Uterus (tissue), 4 donors: ENCODE measurements around the gene ATP2C2. TPM values are rescaled to one million over a fixed set of nuclear protein-coding genes. Genes with fewer than 3 reads are reported as not detected.

Experiments used
- DNase-seq, 2 donors: peaks; one replicate each; pipeline ENCODE4 v3.0.0-alpha.2; 2019 to 2020
- H3K27ac ChIP-seq, 2 donors: fragments of 200-600 bp; sonication (generic); 1 replicate in 1 of 2; 2 replicates in 1 of 2; pipeline ENCODE4 v1.5.1; 2016 to 2018
- H3K27me3 ChIP-seq, 2 donors: fragments of 200-600 bp; sonication (generic); one replicate each; pipeline ENCODE4 v1.5.1; 2018 to 2019; ENCODE audit warnings: control low read depth in 1 of 2
- H3K36me3 ChIP-seq, 2 donors: fragments of 200-600 bp; sonication (generic); one replicate each; pipeline ENCODE4 v1.5.1; 2019; ENCODE audit warnings: control low read depth in 1 of 2
- H3K4me1 ChIP-seq, 2 donors: fragments of 200-600 bp; sonication (generic); one replicate each; pipeline ENCODE4 v1.5.1; 2018 to 2019; ENCODE audit warnings: control low read depth in 1 of 2
- H3K4me3 ChIP-seq, 2 donors: fragments of 200-600 bp; sonication (generic); 1 replicate in 1 of 2; 2 replicates in 1 of 2; pipeline ENCODE4 v1.5.1; 2018 to 2019; ENCODE audit warnings: mild to moderate bottlenecking in 1 of 2
- H3K9me3 ChIP-seq, 2 donors: fragments of 200-600 bp; sonication (generic); one replicate each; pipeline ENCODE4 v1.5.1; 2019; ENCODE audit warnings: control low read depth in 1 of 2
- CTCF ChIP-seq, 4 experiments: fragments of 200-600 bp in 2 of 4; fragments of 450-650 bp in 2 of 4; sonication (generic) in 2 of 4; IDR thresholded peaks; one replicate each; pipeline ENCODE4 v1.5.1; 2016 to 2019; ENCODE audit warnings: antibody characterized with exemption in 4 of 4, mild to moderate bottlenecking in 2 of 4, moderate library complexity in 1 of 4
- POLR2A ChIP-seq, 2 donors: fragments of 450-650 bp; IDR thresholded peaks; one replicate each; pipeline ENCODE4 v1.6.1; 2016; ENCODE audit warnings: antibody characterized with exemption in 2 of 2, mild to moderate bottlenecking in 1 of 2, moderate library complexity in 1 of 2
- intact Hi-C: fragments of 100-400 bp; cut with DNase I; formaldehyde crosslinking; loops from one replicate; pipeline ENCODE4 v1.15.1; 2023; ENCODE audit warnings: low total_unique reads
- total RNA-seq, 4 donors: library from RNA; depleted of rRNA in 3 of 4; stranded (reverse); fragments of >200 nt in 3 of 4; gene quantifications; one replicate each; pipeline versions ENCODE4 v1.1.0 to v1.2.4, GENCODE V29; 2014 to 2023
- donor health status: DM: yes; HTN: yes; CAD: no.

ATP2C2 gene
- total RNA-seq, 4 donors from 2014 or later: 0.51 to 1.8 (median 0.84) TPM

- H3K36me3 ChIP-seq: no peaks in the 10 kb centered on the region
- H3K4me1 ChIP-seq: no peaks in the 10 kb centered on the region
- H3K9me3 ChIP-seq: no peaks in the 10 kb centered on the region
- DNase-seq: no peak
- no peak overlapping the region for H3K4me3 ChIP-seq
- no peak overlapping the region for H3K27ac ChIP-seq
- no peaks in the 10 kb centered on the region for H3K27me3 ChIP-seq
- intact Hi-C loops: no loop called here
- no peak for TF ChIP-seq POLR2A (IDR thresholded peaks at IDR 0.05)
- no peak for TF ChIP-seq CTCF (IDR thresholded peaks at IDR 0.05)
Observed at GRCh38 chr16:84482001-84482891, 113.9 kb downstream of the ATP2C2 start.

- Histone ChIP-seq H3K4me3 (no peak overlapping the region), H3K4me1 (no peaks in the 10 kb centered on the region), H3K36me3 (no peaks in the 10 kb centered on the region), H3K27me3 (no peaks in the 10 kb centered on the region), H3K9me3 (no peaks in the 10 kb centered on the region), H3K27ac (no peak overlapping the region)
- no peak for DNase-seq
- TF ChIP-seq POLR2A (IDR thresholded peaks at IDR 0.05) (no peak), CTCF (IDR thresholded peaks at IDR 0.05) (no peak)
- intact Hi-C loops: no loop called here
Observed at GRCh38 chr16:84482951-84483881, 114.9 kb downstream of the ATP2C2 start.

GRCh38 chr16:84483882-84484565 lies 115.7 kb downstream of the ATP2C2 start:
- Histone ChIP-seq H3K9me3 (no peaks in the 10 kb centered on the region), H3K4me3 (no peak overlapping the region), H3K4me1 (no peaks in the 10 kb centered on the region), H3K36me3 (no peaks in the 10 kb centered on the region), H3K27me3 (no peaks in the 10 kb centered on the region), H3K27ac (no peak overlapping the region)
- intact Hi-C loops: no loop called here
- no peak for DNase-seq
- TF ChIP-seq POLR2A (IDR thresholded peaks at IDR 0.05): no peak
- TF ChIP-seq CTCF (IDR thresholded peaks at IDR 0.05): no peak

- Histone ChIP-seq H3K9me3 (no peaks in the 10 kb centered on the region), H3K27me3 (no peaks in the 10 kb centered on the region), H3K27ac (no peak overlapping the region), H3K36me3 (no peaks in the 10 kb centered on the region), H3K4me3 (no peak overlapping the region), H3K4me1 (no peaks in the 10 kb centered on the region)
- intact Hi-C loops: no loop called here
- peak; percentile 62 to 90 (median 76) for TF ChIP-seq CTCF (IDR thresholded peaks at IDR 0.05)
- no peak for TF ChIP-seq POLR2A (IDR thresholded peaks at IDR 0.05)
- DNase-seq: peak; percentile 49 to 55
Observed at GRCh38 chr16:84484579-84485254, 116.4 kb downstream of the ATP2C2 start.
